Thyroid gland (tissue), 4 donors: Measurements from ENCODE around the gene TSPAN33. TPM values are rescaled to one million over a fixed set of nuclear protein-coding genes. Genes with fewer than 3 reads are reported as not detected.

Source experiments
- DNase-seq, 2 donors: peaks; one replicate each; pipeline ENCODE4 v3.0.0-alpha.2; 2019
- H3K27ac ChIP-seq, 3 donors: fragments of 200-600 bp; sonication (generic); 1 replicate in 2 of 3; 2 replicates in 1 of 3; pipeline ENCODE4 v1.5.1; 2016 to 2019; ENCODE audit warnings: mild to moderate bottlenecking in 1 of 3, moderate library complexity in 1 of 3
- H3K27me3 ChIP-seq: fragments of 200-600 bp; sonication (generic); one replicate; pipeline ENCODE4 v1.5.1; 2019
- H3K36me3 ChIP-seq, 2 donors: fragments of 200-600 bp; sonication (generic); one replicate each; pipeline ENCODE4 v1.5.1; 2016 to 2019
- H3K4me1 ChIP-seq, 2 donors: fragments of 200-600 bp; sonication (generic); one replicate each; pipeline ENCODE4 v1.5.1; 2017 to 2019
- H3K4me3 ChIP-seq, 3 donors: fragments of 200-600 bp; sonication (generic); replicated peaks in 1 of 3; 1 replicate in 2 of 3; 2 replicates in 1 of 3; pipeline ENCODE4 v1.5.1; 2016; ENCODE audit warnings: mild to moderate bottlenecking in 1 of 3
- H3K9me3 ChIP-seq: fragments of 200-600 bp; sonication (generic); one replicate; pipeline ENCODE4 v1.5.1; 2017
- CTCF ChIP-seq, 6 experiments: fragments of 200-600 bp in 3 of 6; fragments of 450-650 bp in 3 of 6; sonication (generic) in 3 of 6; IDR thresholded peaks; one replicate each; pipeline ENCODE4 v1.5.1; 2016 to 2019; ENCODE audit warnings: antibody characterized with exemption in 6 of 6, mild to moderate bottlenecking in 2 of 6, inconsistent platforms in 1 of 6, moderate library complexity in 1 of 6
- POLR2A ChIP-seq, 2 donors: fragments of 450-650 bp; IDR thresholded peaks; one replicate each; pipeline ENCODE4 v1.6.1; 2017; ENCODE audit warnings: antibody characterized with exemption in 2 of 2, mild to moderate bottlenecking in 2 of 2, moderate library complexity in 1 of 2
- WGBS, 2 donors: methylation state at CpG; one replicate each; pipeline ENCODE4 v1.1.5; 2017; 5-methylcytosine and 5-hydroxymethylcytosine counted together
- intact Hi-C: fragments of 100-400 bp; cut with DNase I; formaldehyde crosslinking; loops from one replicate; pipeline ENCODE4 v1.15.1; 2023
- total RNA-seq, 4 donors: library from RNA; depleted of rRNA; stranded (reverse); fragments of >200 nt; gene quantifications; one replicate each; pipeline ENCODE4 v1.2.3, GENCODE V29; 2016

The TSPAN33 gene
- total RNA-seq, 4 donors from 2014 or later, result 5.0 to 20.4 (median 10.4) TPM

DNA sequence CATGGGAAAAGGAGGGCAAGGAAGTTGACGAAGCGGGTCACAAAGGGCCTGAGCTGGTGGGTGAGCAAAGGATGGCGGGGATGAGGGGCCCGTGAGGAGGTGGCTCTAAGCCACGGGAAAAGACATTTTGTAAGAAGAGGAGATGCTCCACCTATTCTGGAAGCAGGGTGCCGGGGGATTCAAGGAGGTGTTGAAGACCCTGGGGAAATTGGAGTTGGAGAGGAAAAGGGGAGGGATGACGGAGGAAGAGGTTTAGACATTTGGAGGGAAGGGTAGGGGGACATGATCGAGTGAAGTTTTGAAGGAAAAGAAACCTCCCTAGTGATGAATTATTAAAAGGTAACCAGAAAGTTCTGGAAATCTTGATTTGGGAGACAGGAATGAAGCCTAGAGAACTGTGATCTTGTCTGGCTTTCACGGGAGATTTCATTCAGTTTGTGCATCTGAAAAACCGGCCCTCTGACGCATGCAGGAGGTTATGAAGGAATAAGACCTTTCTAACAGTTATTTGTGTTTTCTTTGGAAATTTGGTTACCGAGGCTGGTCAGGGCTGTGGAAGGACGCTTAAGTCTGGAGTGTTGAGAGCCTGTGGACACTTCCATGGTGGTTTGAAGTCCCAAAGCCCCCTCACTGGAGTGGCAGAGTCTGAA lies 45.3 kb downstream of the TSPAN33 start:
- WGBS, 2 donors, result 29 to 36% methylated on average over 13 of the region's 13 CpGs
- TF ChIP-seq CTCF (IDR thresholded peaks at IDR 0.05) (no peak), POLR2A (IDR thresholded peaks at IDR 0.05) (no peak)
- peak overlapping the region in 2 of 3 donors; percentile 68 to 86 for H3K4me3 ChIP-seq
- no peak overlapping the region for H3K27ac ChIP-seq
- H3K36me3 ChIP-seq, result no peaks in the 10 kb centered on the region
- peaks cover 0 to 13% of the 10 kb centered on the region in 2 donors for H3K4me1 ChIP-seq
- H3K27me3 ChIP-seq, result no peaks in the 10 kb centered on the region
- no peak for DNase-seq
- no peaks in the 10 kb centered on the region for H3K9me3 ChIP-seq
- intact Hi-C loops, result no loop called here

DNA sequence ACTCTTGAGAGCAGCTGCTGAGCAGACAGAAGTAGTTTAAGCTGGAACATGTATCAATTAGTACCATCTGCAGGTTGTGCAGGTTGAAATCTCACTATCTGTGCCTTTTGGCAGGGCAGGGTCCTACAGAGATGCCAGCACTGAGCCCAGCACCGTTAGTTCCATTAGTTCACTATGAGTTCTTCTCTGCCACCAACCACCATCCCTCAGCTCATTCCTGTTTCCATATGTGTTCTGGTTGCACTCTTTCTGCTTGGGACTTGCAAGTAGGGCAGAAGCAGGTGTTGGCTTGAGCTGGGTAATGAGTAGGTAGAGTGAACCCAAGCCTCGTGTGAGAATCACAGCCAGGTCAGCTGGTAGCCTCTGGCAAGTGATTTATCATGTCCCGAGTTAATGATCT lies 46.8 kb downstream of the TSPAN33 start:
- Histone ChIP-seq H3K27me3 (no peaks in the 10 kb centered on the region), H3K9me3 (no peaks in the 10 kb centered on the region), H3K4me3 (no peak overlapping the region), H3K36me3 (no peaks in the 10 kb centered on the region), H3K27ac (no peak overlapping the region), H3K4me1 (peaks cover 0 to 13% of the 10 kb centered on the region in 2 donors)
- no peak for TF ChIP-seq CTCF (IDR thresholded peaks at IDR 0.05)
- no peak for TF ChIP-seq POLR2A (IDR thresholded peaks at IDR 0.05)
- DNase-seq, result no peak
- intact Hi-C loops, result no loop called here
- 89 to 91% methylated on average over 3 of the region's 3 CpGs for WGBS, 2 donors

DNA sequence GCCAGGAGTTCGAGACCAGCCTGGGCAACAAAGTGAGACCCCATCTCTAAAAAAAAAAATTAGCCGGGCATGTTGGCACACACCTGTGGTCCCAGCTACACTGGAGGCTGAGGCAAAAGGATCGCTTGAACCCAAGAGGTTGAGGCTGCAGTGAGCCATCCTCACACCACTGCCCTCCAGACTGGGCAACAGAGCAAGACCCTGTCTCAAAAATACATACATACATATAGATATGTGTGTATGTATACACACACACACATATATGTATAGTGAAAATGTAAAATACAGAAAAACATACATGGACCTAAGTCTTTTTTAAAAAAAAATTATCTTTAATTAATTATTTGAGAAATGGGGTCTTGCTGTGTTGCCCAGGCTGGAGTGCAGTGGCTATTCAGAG lies 49.4 kb downstream of the TSPAN33 start:
- H3K27me3 ChIP-seq, result no peaks in the 10 kb centered on the region
- no peaks in the 10 kb centered on the region for H3K9me3 ChIP-seq
- H3K4me1 ChIP-seq, result peaks cover 0 to 9% of the 10 kb centered on the region in 2 donors
- TF ChIP-seq POLR2A (IDR thresholded peaks at IDR 0.05), result no peak
- no peak for TF ChIP-seq CTCF (IDR thresholded peaks at IDR 0.05)
- 96 to 100% methylated on average over 3 of the region's 3 CpGs for WGBS, 2 donors
- intact Hi-C loops, result no loop called here
- H3K36me3 ChIP-seq, result no peaks in the 10 kb centered on the region
- no peak for DNase-seq
- no peak overlapping the region for H3K27ac ChIP-seq
- no peak overlapping the region for H3K4me3 ChIP-seq

DNA sequence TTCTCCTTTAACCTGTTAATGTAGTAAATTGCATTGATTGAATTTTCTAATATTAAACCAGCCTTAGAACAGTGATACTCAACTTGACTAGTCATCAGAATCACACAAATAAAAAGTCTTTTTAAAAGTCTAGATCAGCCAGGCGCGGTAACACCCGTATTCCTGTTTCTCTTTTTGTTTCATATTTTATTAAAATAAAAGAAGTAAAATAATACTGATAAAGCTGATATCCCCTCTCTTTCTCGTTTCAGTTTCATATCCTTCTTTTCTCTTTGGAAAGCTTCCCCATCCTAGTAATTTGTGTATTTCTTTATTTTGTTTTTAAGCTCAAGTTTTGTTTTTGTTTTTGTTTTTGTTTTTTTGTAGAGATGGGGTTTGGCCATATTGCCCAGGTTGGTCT lies 53.3 kb downstream of the TSPAN33 start:
- Histone ChIP-seq H3K36me3 (no peaks in the 10 kb centered on the region), H3K4me1 (no peaks in the 10 kb centered on the region), H3K9me3 (no peaks in the 10 kb centered on the region), H3K4me3 (no peak overlapping the region), H3K27me3 (no peaks in the 10 kb centered on the region), H3K27ac (no peak overlapping the region)
- intact Hi-C loops, result no loop called here
- no peak for DNase-seq
- WGBS, 2 donors, result 87 to 88% methylated on average over 4 of the region's 4 CpGs
- TF ChIP-seq POLR2A (IDR thresholded peaks at IDR 0.05) (no peak), CTCF (IDR thresholded peaks at IDR 0.05) (no peak)

GRCh38 chr7:129199406-129199805 lies 54.9 kb downstream of the TSPAN33 start:
- no peak for TF ChIP-seq POLR2A (IDR thresholded peaks at IDR 0.05)
- no peak for TF ChIP-seq CTCF (IDR thresholded peaks at IDR 0.05)
- no peak for DNase-seq
- intact Hi-C loops, result no loop called here
- WGBS, 2 donors, result 97 to 98% methylated on average over 4 of the region's 4 CpGs
- Histone ChIP-seq H3K4me1 (no peaks in the 10 kb centered on the region), H3K9me3 (no peaks in the 10 kb centered on the region), H3K4me3 (no peak overlapping the region), H3K36me3 (no peaks in the 10 kb centered on the region), H3K27me3 (no peaks in the 10 kb centered on the region), H3K27ac (no peak overlapping the region)
